ENCODE data around the gene IRF2. TPM values are rescaled to one million over a fixed set of nuclear protein-coding genes. Genes with fewer than 3 reads are reported as not detected.

IRF2 gene
- total RNA-seq, 2 donors from 2014 or later, result 35.3 to 68.0 TPM

DNA sequence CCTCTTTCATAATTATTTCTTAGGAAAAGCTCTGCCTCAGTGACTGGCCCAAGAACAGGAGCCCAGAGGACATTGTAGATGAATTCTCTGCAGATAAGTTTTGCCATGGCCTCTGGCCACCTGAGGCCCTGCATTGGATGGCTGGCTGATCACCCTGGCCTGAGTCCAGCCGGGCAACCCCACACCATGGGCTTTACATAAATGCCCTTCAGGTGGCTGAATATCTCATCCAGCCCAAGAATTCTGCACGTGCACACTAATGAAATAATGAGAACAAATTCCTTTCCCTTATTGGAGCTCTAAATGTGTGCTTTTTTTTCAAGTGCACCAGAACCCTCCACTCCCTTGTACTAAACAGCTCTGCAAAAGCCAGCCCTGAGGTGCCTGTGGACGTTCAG lies 65.7 kb downstream of the IRF2 start:
- TF ChIP-seq, protein P1, sequence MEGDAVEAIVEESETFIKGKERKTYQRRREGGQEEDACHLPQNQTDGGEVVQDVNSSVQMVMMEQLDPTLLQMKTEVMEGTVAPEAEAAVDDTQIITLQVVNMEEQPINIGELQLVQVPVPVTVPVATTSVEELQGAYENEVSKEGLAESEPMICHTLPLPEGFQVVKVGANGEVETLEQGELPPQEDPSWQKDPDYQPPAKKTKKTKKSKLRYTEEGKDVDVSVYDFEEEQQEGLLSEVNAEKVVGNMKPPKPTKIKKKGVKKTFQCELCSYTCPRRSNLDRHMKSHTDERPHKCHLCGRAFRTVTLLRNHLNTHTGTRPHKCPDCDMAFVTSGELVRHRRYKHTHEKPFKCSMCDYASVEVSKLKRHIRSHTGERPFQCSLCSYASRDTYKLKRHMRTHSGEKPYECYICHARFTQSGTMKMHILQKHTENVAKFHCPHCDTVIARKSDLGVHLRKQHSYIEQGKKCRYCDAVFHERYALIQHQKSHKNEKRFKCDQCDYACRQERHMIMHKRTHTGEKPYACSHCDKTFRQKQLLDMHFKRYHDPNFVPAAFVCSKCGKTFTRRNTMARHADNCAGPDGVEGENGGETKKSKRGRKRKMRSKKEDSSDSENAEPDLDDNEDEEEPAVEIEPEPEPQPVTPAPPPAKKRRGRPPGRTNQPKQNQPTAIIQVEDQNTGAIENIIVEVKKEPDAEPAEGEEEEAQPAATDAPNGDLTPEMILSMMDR (IDR thresholded peaks at IDR 0.05), result no peak
- Histone ChIP-seq H3K4me3 (no peak overlapping the region), H3K27ac (no peak overlapping the region), H3K4me1 (ENCODE audit: control insufficient read depth in 1 of 2, low read depth in 2 of 2) (peaks cover 5 to 22% of the 10 kb centered on the region in 2 donors), H3K27me3 (replicated peaks; ENCODE audit: insufficient read depth) (no peaks in the 10 kb centered on the region), H3K36me3 (peaks cover 21% of the 10 kb centered on the region), H3K9me3 (no peaks in the 10 kb centered on the region)
- no peak for DNase-seq (ENCODE audit: low spot score)
- ATAC-seq (ENCODE audit: insufficient number of reproducible peaks, low FRiP score, low read depth), result no peak

DNA sequence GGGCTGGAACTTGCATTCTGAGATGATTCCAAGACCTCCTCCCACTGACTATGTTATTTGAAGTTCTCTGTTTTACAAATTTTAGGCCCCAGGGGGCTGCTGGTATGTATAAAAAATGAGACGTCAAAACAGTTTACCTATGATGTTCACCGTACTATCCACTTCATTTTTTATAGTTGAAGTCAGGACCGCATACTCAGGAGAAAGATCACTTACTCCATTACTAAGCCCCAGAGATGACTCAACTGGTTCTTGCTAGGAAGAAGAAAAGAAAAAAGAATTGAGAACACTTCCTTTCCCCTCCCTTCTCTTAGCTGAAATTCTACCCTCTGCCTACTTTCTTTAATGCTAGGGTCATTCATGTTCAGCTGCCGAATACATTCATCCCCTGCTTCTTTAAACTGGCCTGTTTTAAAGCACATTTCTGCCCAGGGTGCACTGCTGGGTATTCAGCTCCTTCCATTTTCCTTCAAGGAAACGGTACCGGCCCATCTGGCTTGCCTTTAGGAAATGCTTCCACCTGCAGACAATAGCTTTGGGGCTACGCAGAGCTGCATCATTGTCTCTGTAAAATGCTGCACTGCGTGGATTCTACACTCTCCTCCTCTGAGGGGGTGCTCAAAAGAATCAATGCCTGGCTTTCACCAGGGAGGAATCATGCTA lies 66.2 kb downstream of the IRF2 start:
- Histone ChIP-seq H3K36me3 (peaks cover 21% of the 10 kb centered on the region), H3K27ac (peak overlapping the region in 1 of 2 donors; percentile 2), H3K27me3 (replicated peaks; ENCODE audit: insufficient read depth) (no peaks in the 10 kb centered on the region), H3K4me3 (no peak overlapping the region), H3K4me1 (ENCODE audit: control insufficient read depth in 1 of 2, low read depth in 2 of 2) (peaks cover 5 to 22% of the 10 kb centered on the region in 2 donors), H3K9me3 (no peaks in the 10 kb centered on the region)
- ATAC-seq (ENCODE audit: insufficient number of reproducible peaks, low FRiP score, low read depth), result no peak
- TF ChIP-seq, protein P1 (IDR thresholded peaks at IDR 0.05), result no peak
- DNase-seq (ENCODE audit: low spot score), result no peak

DNA sequence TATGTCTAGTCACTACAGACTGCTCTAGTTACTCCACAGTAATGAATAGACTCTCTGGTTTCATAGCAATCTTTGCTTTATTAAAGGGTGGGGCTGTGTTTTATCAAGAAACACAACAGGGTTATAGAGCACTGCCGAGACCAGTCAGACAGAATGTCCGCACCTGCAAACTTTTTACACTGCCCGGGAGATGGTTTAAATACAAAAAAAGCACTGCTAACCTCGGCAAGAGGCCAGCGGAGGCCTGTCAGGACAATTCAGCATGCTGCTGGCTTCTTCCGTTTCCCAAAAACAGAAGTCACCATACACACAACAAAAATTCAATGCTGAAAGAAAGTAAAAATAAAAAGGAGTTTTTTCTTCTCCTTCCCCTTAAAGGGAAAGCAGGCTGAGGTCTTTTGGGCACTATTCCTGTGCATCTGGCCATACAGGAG lies 67.4 kb downstream of the IRF2 start:
- DNase-seq (ENCODE audit: low spot score), result no peak
- no peak overlapping the region for H3K4me3 ChIP-seq
- peak overlapping the region in 1 of 2 donors; percentile 8 for H3K27ac ChIP-seq
- no peaks in the 10 kb centered on the region for H3K27me3 ChIP-seq (replicated peaks; ENCODE audit: insufficient read depth)
- H3K9me3 ChIP-seq, result no peaks in the 10 kb centered on the region
- TF ChIP-seq, protein P1 (IDR thresholded peaks at IDR 0.05), result no peak
- H3K36me3 ChIP-seq, result peaks cover 21% of the 10 kb centered on the region
- peaks cover 5 to 28% of the 10 kb centered on the region in 2 donors for H3K4me1 ChIP-seq (ENCODE audit: control insufficient read depth in 1 of 2, low read depth in 2 of 2)
- ATAC-seq (ENCODE audit: insufficient number of reproducible peaks, low FRiP score, low read depth), result no peak

DNA sequence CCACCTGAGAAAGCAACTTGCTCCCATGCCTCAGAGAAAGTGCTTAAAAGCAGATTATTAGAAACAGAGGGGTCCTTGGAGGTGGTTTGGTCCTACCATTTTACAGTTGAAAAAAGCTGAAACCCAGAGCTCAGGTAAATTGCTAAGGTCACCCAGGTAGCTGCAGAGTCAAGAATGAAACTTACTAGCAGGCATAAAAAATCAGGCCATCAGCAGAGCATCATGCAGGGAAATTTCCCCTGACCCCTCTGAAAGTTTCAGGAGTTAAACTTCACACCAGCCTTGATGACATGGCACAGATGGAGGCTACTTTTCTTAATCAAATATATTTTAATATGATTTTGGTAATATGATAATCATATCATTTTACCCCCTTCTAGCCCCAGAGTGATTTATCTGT lies 70.3 kb downstream of the IRF2 start:
- H3K4me1 ChIP-seq (ENCODE audit: control insufficient read depth in 1 of 2, low read depth in 2 of 2), result peaks cover 18 to 58% of the 10 kb centered on the region in 2 donors
- no peak overlapping the region for H3K4me3 ChIP-seq
- TF ChIP-seq, protein P1 (IDR thresholded peaks at IDR 0.05), result no peak
- ATAC-seq (ENCODE audit: insufficient number of reproducible peaks, low FRiP score, low read depth) (no peak), DNase-seq (ENCODE audit: low spot score) (no peak)
- no peak overlapping the region for H3K27ac ChIP-seq
- no peaks in the 10 kb centered on the region for H3K9me3 ChIP-seq
- peaks cover 16% of the 10 kb centered on the region for H3K36me3 ChIP-seq
- H3K27me3 ChIP-seq (replicated peaks; ENCODE audit: insufficient read depth), result no peaks in the 10 kb centered on the region

DNA sequence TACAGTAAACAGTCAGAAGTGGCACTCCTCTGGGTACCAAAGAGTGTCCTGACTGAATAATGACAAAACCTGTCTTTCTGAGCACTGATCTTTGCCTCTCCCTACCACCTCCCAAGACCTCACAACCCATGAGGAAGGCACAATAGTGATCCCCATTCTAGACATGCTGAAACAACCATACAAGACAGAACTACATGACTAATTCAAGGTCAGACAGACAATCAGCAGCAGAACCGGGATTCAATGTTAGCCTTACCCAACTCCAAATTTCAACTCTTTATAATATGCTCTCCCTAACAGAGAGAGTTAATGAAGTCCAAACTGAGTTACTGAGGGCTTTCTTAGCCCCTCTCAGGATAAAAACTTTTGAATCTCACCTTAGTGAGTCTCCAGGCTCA lies 71.0 kb downstream of the IRF2 start:
- TF ChIP-seq, protein P1 (IDR thresholded peaks at IDR 0.05), result no peak
- no peak for DNase-seq (ENCODE audit: low spot score)
- no peak for ATAC-seq (ENCODE audit: insufficient number of reproducible peaks, low FRiP score, low read depth)
- Histone ChIP-seq H3K4me1 (ENCODE audit: control insufficient read depth in 1 of 2, low read depth in 2 of 2) (peaks cover 15 to 59% of the 10 kb centered on the region in 2 donors), H3K27me3 (replicated peaks; ENCODE audit: insufficient read depth) (no peaks in the 10 kb centered on the region), H3K36me3 (peaks cover 19% of the 10 kb centered on the region), H3K27ac (no peak overlapping the region), H3K4me3 (no peak overlapping the region), H3K9me3 (no peaks in the 10 kb centered on the region)
